ENCODE data around the gene PTCH2. TPM values are rescaled to one million over a fixed set of nuclear protein-coding genes. Genes with fewer than 3 reads are reported as not detected.

PTCH2 gene
- total and polyA plus RNA-seq, 2 of the 13 experiments (the other 11 are each of a cell fraction or from before 2014, with no cell fraction given), result 0.60 to 1.5 TPM

DNA sequence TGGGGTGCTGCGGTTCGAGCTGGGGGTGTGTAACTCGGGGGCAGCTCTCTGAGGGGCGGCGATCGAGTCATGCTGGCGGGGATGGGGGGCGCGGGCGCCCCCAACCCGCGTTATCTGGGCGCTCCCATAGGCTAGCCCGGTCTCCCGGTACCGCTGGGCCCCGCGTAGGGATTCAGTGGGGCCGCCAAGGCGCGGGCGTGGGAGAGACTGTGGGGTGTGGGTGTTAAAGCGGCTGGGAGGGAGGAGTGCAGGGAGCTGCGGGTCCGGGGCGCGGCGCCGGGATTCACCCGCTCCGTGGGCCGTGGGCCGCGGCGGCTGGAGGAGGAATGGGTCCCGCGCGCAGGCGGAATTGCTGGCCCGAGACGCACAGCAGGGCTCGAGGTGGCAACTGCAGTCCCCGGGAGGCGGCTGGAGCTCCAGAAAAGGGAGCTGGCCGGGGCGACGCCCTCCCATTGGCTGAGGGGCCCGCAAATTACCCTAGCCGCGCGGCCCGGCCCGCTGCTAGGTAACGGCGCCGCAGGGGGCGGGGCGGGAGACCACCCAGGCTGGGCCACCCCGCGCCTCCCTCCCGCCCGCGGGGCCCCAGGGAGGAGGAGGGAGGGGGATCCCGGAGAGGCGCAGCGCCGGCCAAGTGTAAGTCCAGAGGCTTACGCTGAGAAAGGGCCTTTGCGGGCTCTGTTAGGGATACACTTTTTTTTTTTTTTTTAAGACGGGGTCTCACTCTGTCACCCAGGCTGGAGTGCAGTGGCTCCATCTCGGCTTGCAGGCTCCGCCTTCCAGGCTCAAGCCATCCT lies at the start of gene PTCH2 (continued):
- no peak for TF ChIP-seq HMGA1 (CRISPR knock-in tag; conservative IDR thresholded peaks at IDR 0.05)
- no peak for TF ChIP-seq ZSCAN5A (CRISPR knock-in tag; IDR thresholded peaks at IDR 0.05; ENCODE audit: borderline replicate concordance)
- TF ChIP-seq, protein P1, sequence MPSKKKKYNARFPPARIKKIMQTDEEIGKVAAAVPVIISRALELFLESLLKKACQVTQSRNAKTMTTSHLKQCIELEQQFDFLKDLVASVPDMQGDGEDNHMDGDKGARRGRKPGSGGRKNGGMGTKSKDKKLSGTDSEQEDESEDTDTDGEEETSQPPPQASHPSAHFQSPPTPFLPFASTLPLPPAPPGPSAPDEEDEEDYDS (CRISPR knock-in tag; IDR thresholded peaks at IDR 0.05), result no peak
- peak; percentile 43 for TF ChIP-seq XRCC5 (optimal IDR thresholded peaks at IDR 0.05; ENCODE audit: low read length)
- TF ChIP-seq ATRX (CRISPR knock-in tag; IDR thresholded peaks at IDR 0.05; ENCODE audit: borderline replicate concordance), result no peak
- TF ChIP-seq ZSCAN22 (CRISPR knock-in tag; IDR thresholded peaks at IDR 0.05), result no peak
- no peak for TF ChIP-seq SETDB1 (CRISPR knock-in tag; IDR thresholded peaks at IDR 0.05; ENCODE audit: borderline replicate concordance)
- TF ChIP-seq ETS1 (CRISPR knock-in tag; IDR thresholded peaks at IDR 0.05), result no peak
- no peak for TF ChIP-seq SNAI1 (CRISPR knock-in tag; IDR thresholded peaks at IDR 0.05; ENCODE audit: borderline replicate concordance)
- TF ChIP-seq, protein P2, sequence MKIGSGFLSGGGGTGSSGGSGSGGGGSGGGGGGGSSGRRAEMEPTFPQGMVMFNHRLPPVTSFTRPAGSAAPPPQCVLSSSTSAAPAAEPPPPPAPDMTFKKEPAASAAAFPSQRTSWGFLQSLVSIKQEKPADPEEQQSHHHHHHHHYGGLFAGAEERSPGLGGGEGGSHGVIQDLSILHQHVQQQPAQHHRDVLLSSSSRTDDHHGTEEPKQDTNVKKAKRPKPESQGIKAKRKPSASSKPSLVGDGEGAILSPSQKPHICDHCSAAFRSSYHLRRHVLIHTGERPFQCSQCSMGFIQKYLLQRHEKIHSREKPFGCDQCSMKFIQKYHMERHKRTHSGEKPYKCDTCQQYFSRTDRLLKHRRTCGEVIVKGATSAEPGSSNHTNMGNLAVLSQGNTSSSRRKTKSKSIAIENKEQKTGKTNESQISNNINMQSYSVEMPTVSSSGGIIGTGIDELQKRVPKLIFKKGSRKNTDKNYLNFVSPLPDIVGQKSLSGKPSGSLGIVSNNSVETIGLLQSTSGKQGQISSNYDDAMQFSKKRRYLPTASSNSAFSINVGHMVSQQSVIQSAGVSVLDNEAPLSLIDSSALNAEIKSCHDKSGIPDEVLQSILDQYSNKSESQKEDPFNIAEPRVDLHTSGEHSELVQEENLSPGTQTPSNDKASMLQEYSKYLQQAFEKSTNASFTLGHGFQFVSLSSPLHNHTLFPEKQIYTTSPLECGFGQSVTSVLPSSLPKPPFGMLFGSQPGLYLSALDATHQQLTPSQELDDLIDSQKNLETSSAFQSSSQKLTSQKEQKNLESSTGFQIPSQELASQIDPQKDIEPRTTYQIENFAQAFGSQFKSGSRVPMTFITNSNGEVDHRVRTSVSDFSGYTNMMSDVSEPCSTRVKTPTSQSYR (CRISPR knock-in tag; IDR thresholded peaks at IDR 0.05; ENCODE audit: borderline replicate concordance), result no peak
- TF ChIP-seq, protein P3, sequence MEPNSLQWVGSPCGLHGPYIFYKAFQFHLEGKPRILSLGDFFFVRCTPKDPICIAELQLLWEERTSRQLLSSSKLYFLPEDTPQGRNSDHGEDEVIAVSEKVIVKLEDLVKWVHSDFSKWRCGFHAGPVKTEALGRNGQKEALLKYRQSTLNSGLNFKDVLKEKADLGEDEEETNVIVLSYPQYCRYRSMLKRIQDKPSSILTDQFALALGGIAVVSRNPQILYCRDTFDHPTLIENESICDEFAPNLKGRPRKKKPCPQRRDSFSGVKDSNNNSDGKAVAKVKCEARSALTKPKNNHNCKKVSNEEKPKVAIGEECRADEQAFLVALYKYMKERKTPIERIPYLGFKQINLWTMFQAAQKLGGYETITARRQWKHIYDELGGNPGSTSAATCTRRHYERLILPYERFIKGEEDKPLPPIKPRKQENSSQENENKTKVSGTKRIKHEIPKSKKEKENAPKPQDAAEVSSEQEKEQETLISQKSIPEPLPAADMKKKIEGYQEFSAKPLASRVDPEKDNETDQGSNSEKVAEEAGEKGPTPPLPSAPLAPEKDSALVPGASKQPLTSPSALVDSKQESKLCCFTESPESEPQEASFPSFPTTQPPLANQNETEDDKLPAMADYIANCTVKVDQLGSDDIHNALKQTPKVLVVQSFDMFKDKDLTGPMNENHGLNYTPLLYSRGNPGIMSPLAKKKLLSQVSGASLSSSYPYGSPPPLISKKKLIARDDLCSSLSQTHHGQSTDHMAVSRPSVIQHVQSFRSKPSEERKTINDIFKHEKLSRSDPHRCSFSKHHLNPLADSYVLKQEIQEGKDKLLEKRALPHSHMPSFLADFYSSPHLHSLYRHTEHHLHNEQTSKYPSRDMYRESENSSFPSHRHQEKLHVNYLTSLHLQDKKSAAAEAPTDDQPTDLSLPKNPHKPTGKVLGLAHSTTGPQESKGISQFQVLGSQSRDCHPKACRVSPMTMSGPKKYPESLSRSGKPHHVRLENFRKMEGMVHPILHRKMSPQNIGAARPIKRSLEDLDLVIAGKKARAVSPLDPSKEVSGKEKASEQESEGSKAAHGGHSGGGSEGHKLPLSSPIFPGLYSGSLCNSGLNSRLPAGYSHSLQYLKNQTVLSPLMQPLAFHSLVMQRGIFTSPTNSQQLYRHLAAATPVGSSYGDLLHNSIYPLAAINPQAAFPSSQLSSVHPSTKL (CRISPR knock-in tag; IDR thresholded peaks at IDR 0.05), result peak; percentile 18; the same call in 1 of the 2 replicates
- TF ChIP-seq ZFY (CRISPR knock-in tag; IDR thresholded peaks at IDR 0.05), result peak; percentile 39; the same call in 1 of the 2 replicates
- TF ChIP-seq STAG1 (CRISPR knock-in tag; IDR thresholded peaks at IDR 0.05), result no peak
- TF ChIP-seq, protein P4, sequence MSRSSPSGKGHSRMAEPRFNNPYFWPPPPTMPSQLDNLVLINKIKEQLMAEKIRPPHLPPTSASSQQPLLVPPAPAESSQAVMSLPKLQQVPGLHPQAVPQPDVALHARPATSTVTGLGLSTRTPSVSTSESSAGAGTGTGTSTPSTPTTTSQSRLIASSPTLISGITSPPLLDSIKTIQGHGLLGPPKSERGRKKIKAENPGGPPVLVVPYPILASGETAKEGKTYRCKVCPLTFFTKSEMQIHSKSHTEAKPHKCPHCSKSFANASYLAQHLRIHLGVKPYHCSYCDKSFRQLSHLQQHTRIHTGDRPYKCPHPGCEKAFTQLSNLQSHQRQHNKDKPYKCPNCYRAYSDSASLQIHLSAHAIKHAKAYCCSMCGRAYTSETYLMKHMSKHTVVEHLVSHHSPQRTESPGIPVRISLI (CRISPR knock-in tag; IDR thresholded peaks at IDR 0.05; ENCODE audit: borderline replicate concordance), result no peak
- 0 out of 2 replicates have a peak, but pooled peaks have one; percentile 22 for TF ChIP-seq KDM5B (CRISPR knock-in tag; IDR thresholded peaks at IDR 0.05; ENCODE audit: borderline replicate concordance)
- 0 out of 2 replicates have a peak, but pooled peaks have one; percentile 46 for TF ChIP-seq ZFP90 (CRISPR knock-in tag; IDR thresholded peaks at IDR 0.05; ENCODE audit: borderline replicate concordance)

Data from HepG2 (cell line).